Endothelial cell of umbilical vein (primary cell): ENCODE measurements around the gene TRPM3. TPM values are rescaled to one million over a fixed set of nuclear protein-coding genes. Genes with fewer than 3 reads are reported as not detected.
A peak's percentile ranks its signal among the peaks of the same experiment; 100 is the strongest.

Experiments used
- BruUV-seq: library from RNA; stranded (reverse); fragments of 400-500 nt; replicated peaks from 2 replicates; lab custom pipeline; 2021; lab: Mats Ljungman, UMichigan
- CTCF ChIA-PET: fragments of 300-600, 350-600 bp; sonication (Branson Sonifier 250); formaldehyde crosslinking; loops from one replicate; lab custom pipeline; 2021; ENCODE audit warnings: antibody characterized with exemption, inconsistent platforms; lab: Charles Lee
- POLR2A ChIA-PET: fragments of 300-600, 350-600 bp; sonication (Branson Sonifier 250); formaldehyde crosslinking; loops from one replicate; lab custom pipeline; 2021; ENCODE audit warnings: antibody characterized with exemption, inconsistent platforms; lab: Charles Lee
- DNase-seq: peaks from one replicate; pipeline ENCODE4 v3.0.0-alpha.2; 2011; ENCODE audit warnings: low read depth, low spot score
- FAIRE-seq: peaks from 2 replicates; lab custom pipeline; 2011; peaks lifted over from hg19 to GRCh38; lab: Jason Lieb, UNC
- H2AFZ ChIP-seq: 2 replicates; pipeline ENCODE4 v1.6.0; 2012; ENCODE audit warnings: low read depth, low read length, control low read depth, inconsistent platforms
- H3K27ac ChIP-seq: 2 replicates; pipeline ENCODE4 v1.5.1; 2011; ENCODE audit warnings: low read depth, mild to moderate bottlenecking, control low read depth, low read length, moderate library complexity; ENCODE audit not compliant: insufficient read depth
- H3K27me3 ChIP-seq, 2 experiments: 2 replicates each; pipeline versions ENCODE4 v1.6.0 to v1.6.1; 2011; ENCODE audit warnings: low read length in 2 of 2, mixed read lengths in 1 of 2; ENCODE audit not compliant: control insufficient read depth in 2 of 2, insufficient read depth in 2 of 2
- H3K36me3 ChIP-seq, 2 experiments: 2 replicates in 1 of 2; 3 replicates in 1 of 2; pipeline ENCODE4 v1.5.1; 2011; ENCODE audit warnings: low read length in 2 of 2, mild to moderate bottlenecking in 1 of 2, moderate library complexity in 1 of 2; ENCODE audit not compliant: control insufficient read depth in 2 of 2, insufficient read depth in 2 of 2; ENCODE audit errors: extremely low read depth in 1 of 2
- H3K4me1 ChIP-seq: 3 replicates; pipeline ENCODE4 v1.5.1; 2011; ENCODE audit warnings: mild to moderate bottlenecking, low read length; ENCODE audit not compliant: control insufficient read depth, insufficient read depth; ENCODE audit errors: extremely low read depth
- H3K4me2 ChIP-seq: 2 replicates; pipeline ENCODE4 v1.6.1; 2011; ENCODE audit warnings: low read length, control low read depth, mixed read lengths; ENCODE audit not compliant: insufficient read depth
- H3K4me3 ChIP-seq, 3 experiments: fragments of 200-600 bp in 1 of 3; sonication (generic), shearing (Covaris generic) in 1 of 3; replicated peaks in 1 of 3; 2 replicates each; pipeline ENCODE4 v1.5.1; 2011 to 2016; ENCODE audit warnings: control low read depth in 3 of 3, low read length in 3 of 3, mild to moderate bottlenecking in 2 of 3, inconsistent platforms in 1 of 3, low read depth in 1 of 3, moderate library complexity in 1 of 3; ENCODE audit not compliant: insufficient read depth in 1 of 3
- H3K79me2 ChIP-seq: 2 replicates; pipeline ENCODE4 v1.6.0; 2012; ENCODE audit warnings: low read length, inconsistent platforms; ENCODE audit not compliant: control insufficient read depth, insufficient read depth
- H3K9ac ChIP-seq: replicated peaks from 2 replicates; pipeline ENCODE3; 2011; ENCODE audit warnings: low read length, control low read depth; ENCODE audit not compliant: insufficient read depth; ENCODE audit errors: extremely low read depth
- H3K9me1 ChIP-seq: replicated peaks from 3 replicates; pipeline ENCODE4 v1.6.0; 2011; ENCODE audit warnings: mild to moderate bottlenecking, low read length; ENCODE audit not compliant: control insufficient read depth, insufficient read depth; ENCODE audit errors: extremely low read depth
- H3K9me3 ChIP-seq: replicated peaks from 2 replicates; pipeline ENCODE4 v1.5.1; 2012; ENCODE audit warnings: low read length, inconsistent platforms; ENCODE audit not compliant: control insufficient read depth, insufficient read depth
- H4K20me1 ChIP-seq: replicated peaks from 2 replicates; pipeline ENCODE3; 2011; ENCODE audit warnings: mild to moderate bottlenecking, low read length; ENCODE audit not compliant: control insufficient read depth, insufficient read depth; ENCODE audit errors: extremely low read depth
- EZH2 ChIP-seq: IDR thresholded peaks from 2 replicates; pipeline ENCODE4 v1.6.1; 2012; ENCODE audit warnings: borderline replicate concordance, low read depth, mild to moderate bottlenecking, moderate library complexity, low read length, inconsistent platforms; ENCODE audit not compliant: severe bottlenecking
- FOS ChIP-seq: IDR thresholded peaks from 2 replicates; pipeline ENCODE4 v1.6.1; 2011; ENCODE audit warnings: mild to moderate bottlenecking, low read length, moderate library complexity, borderline replicate concordance; ENCODE audit not compliant: insufficient read depth
- GATA2 ChIP-seq: IDR thresholded peaks from 2 replicates; pipeline ENCODE4 v1.7.0; 2011; ENCODE audit warnings: low read depth, mild to moderate bottlenecking, moderate library complexity, mixed read lengths, low read length; ENCODE audit not compliant: insufficient read length, insufficient read depth
- JUN ChIP-seq: IDR thresholded peaks from 2 replicates; pipeline ENCODE4 v1.6.1; 2011; ENCODE audit warnings: borderline replicate concordance, low read depth; ENCODE audit not compliant: insufficient read length, insufficient read depth
- MYC ChIP-seq: IDR thresholded peaks from one replicate; pipeline ENCODE4 v1.6.1; 2011; ENCODE audit warnings: mild to moderate bottlenecking, low read depth, low read length
- POLR2A ChIP-seq: IDR thresholded peaks from 2 replicates; pipeline ENCODE4 v1.6.1; 2012; ENCODE audit warnings: low read depth, mild to moderate bottlenecking, control low read depth, low read length
- POLR2AphosphoS5 ChIP-seq: IDR thresholded peaks from 2 replicates; pipeline ENCODE4 v1.6.1; 2012; ENCODE audit warnings: low read depth, mild to moderate bottlenecking, control low read depth, low read length, moderate library complexity; ENCODE audit not compliant: insufficient read depth
- dilution Hi-C: fragments of 300-500 bp; cut with MboI; formaldehyde crosslinking; loops from one replicate; pipeline ENCODE4 v1.15.0; 2019; ENCODE audit warnings: low sequenced_read_pairs; ENCODE audit not compliant: extremely low pct_ligation_motif_present
- intact Hi-C: fragments of 100-400 bp; cut with micrococcal nuclease; formaldehyde crosslinking; loops from one replicate; pipeline ENCODE4 v1.10.0; 2022
- polyA plus RNA-seq, 4 experiments: library from polyadenylated mRNA; depleted of rRNA in 3 of 4; stranded (reverse) in 3 of 4; unstranded in 1 of 4; fragments of >200 nt; gene quantifications; 2 replicates each; pipeline versions ENCODE4 v1.2.1 to v1.2.3, GENCODE V29; 2011 to 2012; ENCODE audit warnings: missing spikeins in 1 of 4
- total RNA-seq: library from RNA; stranded (reverse); gene quantifications from 2 replicates; pipeline ENCODE4 v1.2.3, GENCODE V29; 2021
- TF ChIP-seq, protein P1 (sequence below): IDR thresholded peaks from 2 replicates; pipeline ENCODE4 v1.6.1; 2011; ENCODE audit not compliant: insufficient read depth, insufficient read length
- TF ChIP-seq, protein P2 (sequence below), 2 donors: IDR thresholded peaks; 1 replicate in 1 of 2; 2 replicates in 1 of 2; pipeline ENCODE4 v1.5.1; 2011; ENCODE audit warnings: low read length in 2 of 2, mild to moderate bottlenecking in 2 of 2, moderate library complexity in 2 of 2, control low read depth in 1 of 2, inconsistent platforms in 1 of 2, low read depth in 1 of 2; ENCODE audit not compliant: insufficient read depth in 1 of 2; ENCODE audit errors: extremely low read depth in 1 of 2

The TRPM3 gene
- total and polyA plus RNA-seq, 2 donors (not counting 3 experiments of a cell fraction or from before 2014, with no cell fraction given), result 0.17 to 0.33 TPM

DNA sequence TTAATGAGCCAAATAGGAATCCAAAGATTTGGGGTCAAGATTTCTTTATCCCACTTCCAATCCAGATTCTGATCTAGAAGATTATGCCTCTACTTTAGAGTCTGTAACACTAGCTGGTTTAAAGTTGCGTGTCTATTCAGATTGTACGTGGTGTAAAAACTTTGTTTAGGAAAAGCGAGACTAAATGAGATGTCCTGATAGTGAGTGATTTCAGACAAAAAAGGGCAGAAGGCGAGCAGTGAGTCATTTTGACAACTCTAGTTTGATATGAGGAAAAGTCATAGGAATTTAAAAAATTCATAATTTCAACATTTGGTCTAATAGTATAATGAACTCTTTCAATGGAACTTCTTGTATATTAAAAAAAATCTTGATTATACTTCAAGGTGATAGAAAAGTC is 587.4 kb downstream of the TRPM3 start:
- Histone ChIP-seq H3K79me2 (no peaks in the 10 kb centered on the region), H3K9me3 (no peaks in the 10 kb centered on the region), H4K20me1 (no peaks in the 10 kb centered on the region), H3K9me1 (no peaks in the 10 kb centered on the region), H3K27ac (peak overlapping the region; percentile 84), H3K27me3 (no peaks in the 10 kb centered on the region), H3K36me3 (no peaks in the 10 kb centered on the region), H3K4me3 (no peak overlapping the region), H3K4me2 (peak overlapping the region; percentile 63), H3K4me1 (peaks cover 32% of the 10 kb centered on the region), H2AFZ (peak overlapping the region; percentile 15), H3K9ac (peak overlapping the region; percentile 73)
- no TSS peak for BruUV-seq
- ChIA-PET CTCF (interaction anchor here (0.6 to 2.5 kb wide), 9 partner anchors 8 to 194 kb away, joined by 3 to 7 read pairs (median 3); no protein-coding TSS in a partner anchor), POLR2A (interaction anchor here (1.6 kb wide), 1 partner anchor 115 kb away, joined by 8 read pairs; no protein-coding TSS in a partner anchor)
- dilution Hi-C loops, result no loop called here
- intact Hi-C loops, result loop anchor here (1.0 to 5.0 kb wide), 6 partner anchors 9 to 122 kb away; partner anchors contain the start of gene KLF9
- FAIRE-seq (peak; percentile 67), DNase-seq (peak; percentile 80)
- TF ChIP-seq, protein P1, sequence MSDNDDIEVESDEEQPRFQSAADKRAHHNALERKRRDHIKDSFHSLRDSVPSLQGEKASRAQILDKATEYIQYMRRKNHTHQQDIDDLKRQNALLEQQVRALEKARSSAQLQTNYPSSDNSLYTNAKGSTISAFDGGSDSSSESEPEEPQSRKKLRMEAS, result no peak
- TF ChIP-seq, protein P2, sequence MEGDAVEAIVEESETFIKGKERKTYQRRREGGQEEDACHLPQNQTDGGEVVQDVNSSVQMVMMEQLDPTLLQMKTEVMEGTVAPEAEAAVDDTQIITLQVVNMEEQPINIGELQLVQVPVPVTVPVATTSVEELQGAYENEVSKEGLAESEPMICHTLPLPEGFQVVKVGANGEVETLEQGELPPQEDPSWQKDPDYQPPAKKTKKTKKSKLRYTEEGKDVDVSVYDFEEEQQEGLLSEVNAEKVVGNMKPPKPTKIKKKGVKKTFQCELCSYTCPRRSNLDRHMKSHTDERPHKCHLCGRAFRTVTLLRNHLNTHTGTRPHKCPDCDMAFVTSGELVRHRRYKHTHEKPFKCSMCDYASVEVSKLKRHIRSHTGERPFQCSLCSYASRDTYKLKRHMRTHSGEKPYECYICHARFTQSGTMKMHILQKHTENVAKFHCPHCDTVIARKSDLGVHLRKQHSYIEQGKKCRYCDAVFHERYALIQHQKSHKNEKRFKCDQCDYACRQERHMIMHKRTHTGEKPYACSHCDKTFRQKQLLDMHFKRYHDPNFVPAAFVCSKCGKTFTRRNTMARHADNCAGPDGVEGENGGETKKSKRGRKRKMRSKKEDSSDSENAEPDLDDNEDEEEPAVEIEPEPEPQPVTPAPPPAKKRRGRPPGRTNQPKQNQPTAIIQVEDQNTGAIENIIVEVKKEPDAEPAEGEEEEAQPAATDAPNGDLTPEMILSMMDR (IDR thresholded peaks at IDR 0.05; ENCODE audit: extremely low read depth in 1 of 2, insufficient read depth in 1 of 2, low read depth in 1 of 2, low read length in 2 of 2), result no peak
- TF ChIP-seq GATA2 (peak; percentile 92), JUN (peak; percentile 68), POLR2AphosphoS5 (no peak), FOS (peak; percentile 73), POLR2A (no peak), EZH2 (no peak), MYC (no peak)
